ENCODE results near the gene CEL. TPM values are rescaled to one million over a fixed set of nuclear protein-coding genes. Genes with fewer than 3 reads are reported as not detected.
"Not testable (repeated sequence)": the region's sequence is repeated elsewhere in the genome, so short reads cannot be mapped to it uniquely, and the experiment has no call there.

The CEL gene
- total and polyA plus RNA-seq, 2 donors (not counting 3 experiments of a cell fraction or from before 2014, with no cell fraction given): 0.92 to 1.1 TPM

DNA sequence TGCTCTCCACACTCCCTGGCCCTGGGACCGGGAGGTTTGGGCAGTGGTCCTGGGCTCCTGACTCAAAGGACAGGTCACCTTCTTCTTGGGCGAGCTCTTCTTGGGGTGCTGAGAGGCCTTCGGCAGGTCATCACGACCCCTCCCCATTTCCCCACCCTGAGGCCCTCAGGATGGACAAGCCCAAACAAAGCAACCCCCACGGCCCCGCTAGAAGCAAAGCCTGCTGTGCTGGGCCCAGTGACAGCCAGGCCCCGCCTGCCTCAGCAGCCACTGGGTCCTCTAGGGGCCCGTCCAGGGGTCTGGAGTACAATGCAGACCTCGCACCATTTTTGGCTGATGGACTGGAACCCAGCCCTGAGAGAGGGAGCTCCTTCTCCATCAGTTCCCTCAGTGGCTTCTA lies 21.9 kb downstream of the CEL start:
- dilution Hi-C loops (cut with MboI; ENCODE audit: extremely low pct_ligation_motif_present, low sequenced_read_pairs); POLR2A ChIA-PET; H3K9me3 ChIP-seq (replicated peaks; ENCODE audit: control insufficient read depth, insufficient read depth, low read length); H3K4me2 ChIP-seq (ENCODE audit: insufficient read depth, low read length); H3K27ac ChIP-seq (ENCODE audit: insufficient read depth, low read depth, low read length); H3K79me2 ChIP-seq (ENCODE audit: control insufficient read depth, insufficient read depth, low read length); H3K9me1 ChIP-seq (replicated peaks; ENCODE audit: control insufficient read depth, extremely low read depth, insufficient read depth, low read length); H3K9ac ChIP-seq (replicated peaks; ENCODE audit: extremely low read depth, insufficient read depth, low read length); FAIRE-seq; H4K20me1 ChIP-seq (replicated peaks; ENCODE audit: control insufficient read depth, extremely low read depth, insufficient read depth, low read length); BruUV-seq (replicated peaks); H2AFZ ChIP-seq (ENCODE audit: low read depth, low read length); H3K4me3 ChIP-seq (replicated peaks in 1 of 3; ENCODE audit: insufficient read depth in 1 of 3, low read depth in 1 of 3, low read length in 3 of 3); H3K27me3 ChIP-seq (ENCODE audit: control insufficient read depth in 2 of 2, insufficient read depth in 2 of 2, low read length in 2 of 2); CTCF ChIA-PET; H3K36me3 ChIP-seq (ENCODE audit: control insufficient read depth in 2 of 2, extremely low read depth in 1 of 2, insufficient read depth in 2 of 2, low read length in 2 of 2); H3K4me1 ChIP-seq (ENCODE audit: control insufficient read depth, extremely low read depth, insufficient read depth, low read length); DNase-seq (ENCODE audit: low read depth, low spot score); intact Hi-C loops (cut with micrococcal nuclease): not testable (repeated sequence)

GRCh38 chr9:133086212-133086860 lies 24.6 kb downstream of the CEL start:
- H3K4me1 ChIP-seq (ENCODE audit: control insufficient read depth, extremely low read depth, insufficient read depth, low read length); H3K4me2 ChIP-seq (ENCODE audit: insufficient read depth, low read length); FAIRE-seq; H3K36me3 ChIP-seq (ENCODE audit: control insufficient read depth in 2 of 2, extremely low read depth in 1 of 2, insufficient read depth in 2 of 2, low read length in 2 of 2); POLR2A ChIA-PET; DNase-seq (ENCODE audit: low read depth, low spot score); H3K9me1 ChIP-seq (replicated peaks; ENCODE audit: control insufficient read depth, extremely low read depth, insufficient read depth, low read length); H3K4me3 ChIP-seq (replicated peaks in 1 of 3; ENCODE audit: insufficient read depth in 1 of 3, low read depth in 1 of 3, low read length in 3 of 3); H3K79me2 ChIP-seq (ENCODE audit: control insufficient read depth, insufficient read depth, low read length); intact Hi-C loops (cut with micrococcal nuclease); H2AFZ ChIP-seq (ENCODE audit: low read depth, low read length); H3K27me3 ChIP-seq (ENCODE audit: control insufficient read depth in 2 of 2, insufficient read depth in 2 of 2, low read length in 2 of 2); H4K20me1 ChIP-seq (replicated peaks; ENCODE audit: control insufficient read depth, extremely low read depth, insufficient read depth, low read length); CTCF ChIA-PET; H3K27ac ChIP-seq (ENCODE audit: insufficient read depth, low read depth, low read length); dilution Hi-C loops (cut with MboI; ENCODE audit: extremely low pct_ligation_motif_present, low sequenced_read_pairs); H3K9me3 ChIP-seq (replicated peaks; ENCODE audit: control insufficient read depth, insufficient read depth, low read length); BruUV-seq (replicated peaks); H3K9ac ChIP-seq (replicated peaks; ENCODE audit: extremely low read depth, insufficient read depth, low read length): not testable (repeated sequence)

- no peaks in the 10 kb centered on the region for H4K20me1 ChIP-seq (replicated peaks; ENCODE audit: control insufficient read depth, extremely low read depth, insufficient read depth, low read length)
- H3K4me3 ChIP-seq (replicated peaks in 1 of 3; ENCODE audit: insufficient read depth in 1 of 3, low read depth in 1 of 3, low read length in 3 of 3): no peak overlapping the region
- no peak overlapping the region for H3K9ac ChIP-seq (replicated peaks; ENCODE audit: extremely low read depth, insufficient read depth, low read length)
- FAIRE-seq (no peak), DNase-seq (ENCODE audit: low read depth, low spot score) (no peak)
- no peak overlapping the region for H3K4me2 ChIP-seq (ENCODE audit: insufficient read depth, low read length)
- TF ChIP-seq, protein P1, sequence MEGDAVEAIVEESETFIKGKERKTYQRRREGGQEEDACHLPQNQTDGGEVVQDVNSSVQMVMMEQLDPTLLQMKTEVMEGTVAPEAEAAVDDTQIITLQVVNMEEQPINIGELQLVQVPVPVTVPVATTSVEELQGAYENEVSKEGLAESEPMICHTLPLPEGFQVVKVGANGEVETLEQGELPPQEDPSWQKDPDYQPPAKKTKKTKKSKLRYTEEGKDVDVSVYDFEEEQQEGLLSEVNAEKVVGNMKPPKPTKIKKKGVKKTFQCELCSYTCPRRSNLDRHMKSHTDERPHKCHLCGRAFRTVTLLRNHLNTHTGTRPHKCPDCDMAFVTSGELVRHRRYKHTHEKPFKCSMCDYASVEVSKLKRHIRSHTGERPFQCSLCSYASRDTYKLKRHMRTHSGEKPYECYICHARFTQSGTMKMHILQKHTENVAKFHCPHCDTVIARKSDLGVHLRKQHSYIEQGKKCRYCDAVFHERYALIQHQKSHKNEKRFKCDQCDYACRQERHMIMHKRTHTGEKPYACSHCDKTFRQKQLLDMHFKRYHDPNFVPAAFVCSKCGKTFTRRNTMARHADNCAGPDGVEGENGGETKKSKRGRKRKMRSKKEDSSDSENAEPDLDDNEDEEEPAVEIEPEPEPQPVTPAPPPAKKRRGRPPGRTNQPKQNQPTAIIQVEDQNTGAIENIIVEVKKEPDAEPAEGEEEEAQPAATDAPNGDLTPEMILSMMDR (IDR thresholded peaks at IDR 0.05; ENCODE audit: extremely low read depth in 1 of 2, insufficient read depth in 1 of 2, low read depth in 1 of 2, low read length in 2 of 2): no peak
- TF ChIP-seq POLR2A (IDR thresholded peaks at IDR 0.05; ENCODE audit: low read depth, low read length): no peak
- no peak for TF ChIP-seq JUN (IDR thresholded peaks at IDR 0.05; ENCODE audit: borderline replicate concordance, insufficient read depth, insufficient read length, low read depth)
- no peak for TF ChIP-seq POLR2AphosphoS5 (IDR thresholded peaks at IDR 0.05; ENCODE audit: insufficient read depth, low read depth, low read length)
- TF ChIP-seq GATA2 (IDR thresholded peaks at IDR 0.05; ENCODE audit: insufficient read depth, insufficient read length, low read depth, low read length): no peak
- TF ChIP-seq MAX (IDR thresholded peaks at IDR 0.05; ENCODE audit: insufficient read depth, insufficient read length): no peak
- no peak for TF ChIP-seq MYC (IDR thresholded peaks at IDR 0.05; ENCODE audit: low read depth, low read length)
- H3K9me3 ChIP-seq (replicated peaks; ENCODE audit: control insufficient read depth, insufficient read depth, low read length): no peaks in the 10 kb centered on the region
- no peaks in the 10 kb centered on the region for H3K9me1 ChIP-seq (replicated peaks; ENCODE audit: control insufficient read depth, extremely low read depth, insufficient read depth, low read length)
- H3K36me3 ChIP-seq (ENCODE audit: control insufficient read depth in 2 of 2, extremely low read depth in 1 of 2, insufficient read depth in 2 of 2, low read length in 2 of 2): no peaks in the 10 kb centered on the region
- no TSS peak for BruUV-seq (replicated peaks)
- no peak overlapping the region for H2AFZ ChIP-seq (ENCODE audit: low read depth, low read length)
- H3K79me2 ChIP-seq (ENCODE audit: control insufficient read depth, insufficient read depth, low read length): no peaks in the 10 kb centered on the region
- no peak overlapping the region for H3K27ac ChIP-seq (ENCODE audit: insufficient read depth, low read depth, low read length)
- dilution Hi-C loops (cut with MboI; ENCODE audit: extremely low pct_ligation_motif_present, low sequenced_read_pairs): no loop called here
- CTCF ChIA-PET: no interaction called here
- no peaks in the 10 kb centered on the region for H3K4me1 ChIP-seq (ENCODE audit: control insufficient read depth, extremely low read depth, insufficient read depth, low read length)
- POLR2A ChIA-PET: no interaction called here
- no peaks in the 10 kb centered on the region for H3K27me3 ChIP-seq (ENCODE audit: control insufficient read depth in 2 of 2, insufficient read depth in 2 of 2, low read length in 2 of 2)
- intact Hi-C loops (cut with micrococcal nuclease): no loop called here
Measured at GRCh38 chr9:133086894-133087293, 25.1 kb downstream of the CEL start.

Measured in endothelial cell of umbilical vein (primary cell).